Peyer's patch (tissue), 4 donors: ENCODE data around the gene COL27A1.

ENCODE experiments used
- POLR2A ChIP-seq, 2 donors: fragments of 450-650 bp; IDR thresholded peaks; one replicate each; pipeline ENCODE4 v1.5.1; 2017; ENCODE audit warnings: antibody characterized with exemption in 2 of 2, mild to moderate bottlenecking in 2 of 2, moderate library complexity in 2 of 2
- TF ChIP-seq, protein P1 (sequence below), 6 experiments: fragments of 450-650 bp in 4 of 6; fragments of 200-600 bp in 2 of 6; sonication (generic) in 1 of 6; IDR thresholded peaks; one replicate each; pipeline ENCODE4 v1.5.1; 2017 to 2019; ENCODE audit warnings: antibody characterized with exemption in 6 of 6, mild to moderate bottlenecking in 3 of 6, moderate library complexity in 1 of 6

DNA sequence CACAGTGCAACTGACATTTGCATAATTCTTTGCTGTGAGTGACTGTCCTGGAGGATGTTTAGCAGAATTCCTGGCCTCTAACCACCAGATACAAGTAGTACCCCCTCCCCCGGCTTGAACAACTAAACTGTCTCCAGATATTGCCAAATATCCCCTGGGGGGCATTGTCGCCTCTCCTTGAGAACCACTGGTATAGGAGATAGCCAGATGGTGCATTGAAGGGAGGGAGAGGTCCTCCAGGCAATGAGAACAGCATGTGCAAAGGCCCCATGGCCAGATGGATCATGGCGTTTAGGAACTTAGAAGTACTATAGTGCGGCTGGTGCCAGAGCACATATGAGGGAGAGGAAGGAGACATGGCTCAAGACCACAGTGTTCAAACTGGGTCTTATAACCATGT lies 148.6 kb downstream of the COL27A1 start:
- no peak for TF ChIP-seq POLR2A (IDR thresholded peaks at IDR 0.05)
- TF ChIP-seq, protein P1, sequence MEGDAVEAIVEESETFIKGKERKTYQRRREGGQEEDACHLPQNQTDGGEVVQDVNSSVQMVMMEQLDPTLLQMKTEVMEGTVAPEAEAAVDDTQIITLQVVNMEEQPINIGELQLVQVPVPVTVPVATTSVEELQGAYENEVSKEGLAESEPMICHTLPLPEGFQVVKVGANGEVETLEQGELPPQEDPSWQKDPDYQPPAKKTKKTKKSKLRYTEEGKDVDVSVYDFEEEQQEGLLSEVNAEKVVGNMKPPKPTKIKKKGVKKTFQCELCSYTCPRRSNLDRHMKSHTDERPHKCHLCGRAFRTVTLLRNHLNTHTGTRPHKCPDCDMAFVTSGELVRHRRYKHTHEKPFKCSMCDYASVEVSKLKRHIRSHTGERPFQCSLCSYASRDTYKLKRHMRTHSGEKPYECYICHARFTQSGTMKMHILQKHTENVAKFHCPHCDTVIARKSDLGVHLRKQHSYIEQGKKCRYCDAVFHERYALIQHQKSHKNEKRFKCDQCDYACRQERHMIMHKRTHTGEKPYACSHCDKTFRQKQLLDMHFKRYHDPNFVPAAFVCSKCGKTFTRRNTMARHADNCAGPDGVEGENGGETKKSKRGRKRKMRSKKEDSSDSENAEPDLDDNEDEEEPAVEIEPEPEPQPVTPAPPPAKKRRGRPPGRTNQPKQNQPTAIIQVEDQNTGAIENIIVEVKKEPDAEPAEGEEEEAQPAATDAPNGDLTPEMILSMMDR (IDR thresholded peaks at IDR 0.05): no peak
